Tibial artery (tissue), 4 donors: ENCODE results near the gene HOXA7.
A peak's percentile ranks its signal among the peaks of the same experiment; 100 is the strongest.

Experiments
- DNase-seq, 2 donors: peaks; one replicate each; pipeline ENCODE4 v3.0.0-alpha.2; 2019
- H3K27ac ChIP-seq, 2 donors: fragments of 200-600 bp; sonication (generic) in 1 of 2; 1 replicate in 1 of 2; 2 replicates in 1 of 2; pipeline ENCODE4 v1.5.1; 2018 to 2019; ENCODE audit warnings: mild to moderate bottlenecking in 1 of 2
- H3K27me3 ChIP-seq, 2 donors: fragments of 200-600 bp; sonication (generic) in 1 of 2; one replicate each; pipeline versions ENCODE4 v1.5.1 to v1.6.0; 2016 to 2019
- H3K36me3 ChIP-seq, 3 donors: fragments of 200-600 bp; sonication (generic) in 2 of 3; one replicate each; pipeline ENCODE4 v1.5.1; 2016 to 2019; ENCODE audit warnings: mild to moderate bottlenecking in 2 of 3
- H3K4me1 ChIP-seq, 4 donors: fragments of 200-600 bp; sonication (generic) in 2 of 4; 1 replicate in 3 of 4; 2 replicates in 1 of 4; pipeline ENCODE4 v1.5.1; 2016 to 2019
- H3K4me3 ChIP-seq, 2 donors: fragments of 200-600 bp; sonication (generic) in 1 of 2; 1 replicate in 1 of 2; 2 replicates in 1 of 2; pipeline ENCODE4 v1.5.1; 2018 to 2019; ENCODE audit warnings: mild to moderate bottlenecking in 2 of 2
- H3K9me3 ChIP-seq, 3 donors: fragments of 200-600 bp; sonication (generic) in 1 of 3; one replicate each; pipeline ENCODE4 v1.5.1; 2016 to 2019
- intact Hi-C: fragments of 100-400 bp; cut with DNase I; formaldehyde crosslinking; loops from one replicate; pipeline ENCODE4 v1.15.0; 2023; ENCODE audit warnings: low total_unique reads
- TF ChIP-seq, protein P1 (sequence below), 2 experiments: fragments of 200-600 bp in 1 of 2; fragments of 450-650 bp in 1 of 2; IDR thresholded peaks; one replicate each; pipeline ENCODE4 v1.5.1; 2017 to 2019; ENCODE audit warnings: antibody characterized with exemption in 2 of 2, mild to moderate bottlenecking in 1 of 2, moderate library complexity in 1 of 2

HOXA7 gene

DNA sequence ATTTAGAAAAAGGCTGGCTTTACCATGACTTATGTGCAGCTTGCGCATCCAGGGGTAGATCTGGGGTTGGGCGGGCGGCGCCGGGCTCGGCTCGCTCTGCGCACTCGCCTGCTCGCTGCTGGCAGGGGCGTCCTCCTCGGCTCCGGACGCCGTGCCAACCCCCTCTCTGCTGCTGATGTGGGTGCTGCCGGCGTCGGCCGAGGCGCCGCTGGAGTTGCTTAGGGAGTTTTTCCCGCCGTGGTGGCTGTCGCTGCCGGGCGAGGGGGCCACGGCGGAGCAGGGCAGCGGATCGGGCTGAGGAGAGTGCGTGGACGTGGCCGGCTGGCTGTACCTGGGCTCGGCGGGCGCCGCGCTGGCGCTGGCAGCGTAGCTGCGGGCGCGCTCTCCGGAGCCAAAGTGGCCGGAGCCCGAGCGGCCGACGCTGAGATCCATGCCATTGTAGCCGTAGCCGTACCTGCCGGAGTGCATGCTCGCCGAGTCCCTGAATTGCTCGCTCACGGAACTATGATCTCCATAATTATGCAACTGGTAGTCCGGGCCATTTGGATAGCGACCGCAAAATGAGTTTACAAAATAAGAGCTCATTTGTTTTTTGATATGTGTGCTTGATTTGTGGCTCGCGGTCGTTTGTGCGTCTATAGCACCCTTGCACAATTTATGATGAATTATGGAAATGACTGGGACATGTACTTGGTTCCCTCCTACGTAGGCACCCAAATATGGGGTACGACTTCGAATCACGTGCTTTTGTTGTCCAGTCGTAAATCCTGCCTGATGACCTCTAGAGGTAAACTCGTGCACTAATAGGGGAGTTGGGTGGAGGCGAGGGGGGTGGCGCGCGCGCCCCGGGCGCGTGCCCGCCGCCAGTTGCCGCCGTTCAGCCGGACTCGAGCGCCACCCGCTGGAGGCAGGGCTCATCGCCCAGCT is 13.2 kb downstream of the HOXA7 start, which contains the start of gene HOXA5:
HOXA5 (minus strand) TSS at position 659 of the 927 bp plus-strand sequence; CDS start at position 585, 74 bp downstream.
- H3K9me3 ChIP-seq: no peaks in the 10 kb centered on the region
- peak within 1 kb of the TSS; percentile 39 to 49 for H3K4me3 ChIP-seq
- peak; percentile 63 to 73 for DNase-seq
- intact Hi-C loops: loop anchor here (5.0 kb wide), 1 partner anchor 46 kb away; the partner anchor contains the start of gene HOXA1
- peaks cover 50 to 55% (median 52%) of the 10 kb centered on the region in 3 donors for H3K36me3 ChIP-seq
- TF ChIP-seq, protein P1, sequence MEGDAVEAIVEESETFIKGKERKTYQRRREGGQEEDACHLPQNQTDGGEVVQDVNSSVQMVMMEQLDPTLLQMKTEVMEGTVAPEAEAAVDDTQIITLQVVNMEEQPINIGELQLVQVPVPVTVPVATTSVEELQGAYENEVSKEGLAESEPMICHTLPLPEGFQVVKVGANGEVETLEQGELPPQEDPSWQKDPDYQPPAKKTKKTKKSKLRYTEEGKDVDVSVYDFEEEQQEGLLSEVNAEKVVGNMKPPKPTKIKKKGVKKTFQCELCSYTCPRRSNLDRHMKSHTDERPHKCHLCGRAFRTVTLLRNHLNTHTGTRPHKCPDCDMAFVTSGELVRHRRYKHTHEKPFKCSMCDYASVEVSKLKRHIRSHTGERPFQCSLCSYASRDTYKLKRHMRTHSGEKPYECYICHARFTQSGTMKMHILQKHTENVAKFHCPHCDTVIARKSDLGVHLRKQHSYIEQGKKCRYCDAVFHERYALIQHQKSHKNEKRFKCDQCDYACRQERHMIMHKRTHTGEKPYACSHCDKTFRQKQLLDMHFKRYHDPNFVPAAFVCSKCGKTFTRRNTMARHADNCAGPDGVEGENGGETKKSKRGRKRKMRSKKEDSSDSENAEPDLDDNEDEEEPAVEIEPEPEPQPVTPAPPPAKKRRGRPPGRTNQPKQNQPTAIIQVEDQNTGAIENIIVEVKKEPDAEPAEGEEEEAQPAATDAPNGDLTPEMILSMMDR (IDR thresholded peaks at IDR 0.05): peak; percentile 39 to 40
- H3K27me3 ChIP-seq: no peaks in the 10 kb centered on the region
- H3K27ac ChIP-seq: peak within 1 kb of the TSS; percentile 52 to 58
- peaks cover 0 to 19% (median 12%) of the 10 kb centered on the region in 4 donors for H3K4me1 ChIP-seq

DNA sequence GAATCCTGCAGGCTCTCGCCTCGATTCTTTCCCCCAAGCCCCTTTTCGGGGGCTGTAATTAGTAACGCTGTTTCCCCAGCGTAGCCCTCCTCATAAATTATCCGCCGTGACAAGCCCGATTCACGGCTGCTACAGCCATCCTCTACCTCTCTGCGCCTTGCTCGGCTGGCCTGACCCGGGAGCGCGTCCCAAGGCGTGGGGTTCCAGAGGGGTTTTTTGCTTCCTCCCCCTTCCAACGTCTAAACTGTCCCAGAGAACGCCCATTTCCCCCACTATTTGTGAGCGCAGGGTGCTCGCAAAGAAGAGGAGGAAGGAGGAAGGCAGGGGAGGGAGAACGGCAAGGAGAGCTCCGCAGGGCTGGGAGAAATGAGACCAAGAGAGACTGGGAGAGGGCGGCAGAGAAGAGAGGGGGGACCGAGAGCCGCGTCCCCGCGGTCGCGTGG is 13.9 kb downstream of the HOXA7 start:
- DNase-seq: peak in 1 of 2 donors; percentile 59
- Histone ChIP-seq H3K27ac (peak overlapping the region; percentile 52 to 58), H3K36me3 (peaks cover 50 to 55% (median 52%) of the 10 kb centered on the region in 3 donors), H3K9me3 (no peaks in the 10 kb centered on the region), H3K27me3 (no peaks in the 10 kb centered on the region), H3K4me3 (peak overlapping the region; percentile 39 to 49), H3K4me1 (peaks cover 0 to 15% (median 9%) of the 10 kb centered on the region in 4 donors)
- intact Hi-C loops: loop anchor here (5.0 kb wide), 1 partner anchor 45 kb away; the partner anchor contains the start of gene HOXA1
- TF ChIP-seq, protein P1 (IDR thresholded peaks at IDR 0.05): no peak

DNA sequence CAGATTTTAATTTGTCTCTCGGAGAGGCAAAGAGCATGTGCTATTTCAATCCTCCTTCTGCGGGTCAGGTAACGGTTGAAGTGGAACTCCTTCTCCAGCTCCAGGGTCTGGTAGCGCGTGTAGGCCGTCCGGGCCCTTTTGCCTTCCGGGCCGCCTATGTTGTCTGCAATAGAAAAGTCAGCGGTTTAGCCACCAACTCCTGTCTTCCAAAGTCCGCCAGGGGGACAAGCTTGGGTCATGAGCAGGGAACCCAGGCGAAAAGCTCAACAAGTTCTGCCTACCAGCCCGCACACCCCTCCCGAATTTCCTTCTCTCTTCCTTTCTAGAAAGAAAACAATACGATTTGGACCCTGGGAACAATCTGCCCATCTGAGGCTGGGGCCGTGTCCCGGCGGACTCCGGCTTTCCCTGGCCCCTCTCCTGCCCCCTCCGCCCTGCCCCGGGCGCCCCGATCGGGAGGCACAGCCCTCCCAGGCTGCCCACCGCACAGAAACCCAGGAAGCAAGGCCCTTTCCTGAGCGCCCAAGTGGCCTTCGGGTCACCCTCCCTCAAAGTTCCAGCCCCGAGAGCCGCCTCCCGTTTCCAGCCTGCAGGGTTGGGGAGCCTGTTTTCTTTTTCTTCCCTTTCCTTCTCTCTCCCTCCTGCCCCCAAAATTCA is 14.4 kb downstream of the HOXA7 start:
- Histone ChIP-seq H3K4me3 (peak overlapping the region; percentile 39 to 49), H3K27ac (peak overlapping the region; percentile 52 to 58), H3K4me1 (peaks cover 0 to 14% (median 7%) of the 10 kb centered on the region in 4 donors), H3K9me3 (no peaks in the 10 kb centered on the region), H3K36me3 (peaks cover 50 to 55% (median 52%) of the 10 kb centered on the region in 3 donors), H3K27me3 (no peaks in the 10 kb centered on the region)
- TF ChIP-seq, protein P1 (IDR thresholded peaks at IDR 0.05): no peak
- DNase-seq: peak in 1 of 2 donors; percentile 60
- intact Hi-C loops: loop anchor here (5.0 kb wide), 1 partner anchor 45 kb away; the partner anchor contains the start of gene HOXA1

DNA sequence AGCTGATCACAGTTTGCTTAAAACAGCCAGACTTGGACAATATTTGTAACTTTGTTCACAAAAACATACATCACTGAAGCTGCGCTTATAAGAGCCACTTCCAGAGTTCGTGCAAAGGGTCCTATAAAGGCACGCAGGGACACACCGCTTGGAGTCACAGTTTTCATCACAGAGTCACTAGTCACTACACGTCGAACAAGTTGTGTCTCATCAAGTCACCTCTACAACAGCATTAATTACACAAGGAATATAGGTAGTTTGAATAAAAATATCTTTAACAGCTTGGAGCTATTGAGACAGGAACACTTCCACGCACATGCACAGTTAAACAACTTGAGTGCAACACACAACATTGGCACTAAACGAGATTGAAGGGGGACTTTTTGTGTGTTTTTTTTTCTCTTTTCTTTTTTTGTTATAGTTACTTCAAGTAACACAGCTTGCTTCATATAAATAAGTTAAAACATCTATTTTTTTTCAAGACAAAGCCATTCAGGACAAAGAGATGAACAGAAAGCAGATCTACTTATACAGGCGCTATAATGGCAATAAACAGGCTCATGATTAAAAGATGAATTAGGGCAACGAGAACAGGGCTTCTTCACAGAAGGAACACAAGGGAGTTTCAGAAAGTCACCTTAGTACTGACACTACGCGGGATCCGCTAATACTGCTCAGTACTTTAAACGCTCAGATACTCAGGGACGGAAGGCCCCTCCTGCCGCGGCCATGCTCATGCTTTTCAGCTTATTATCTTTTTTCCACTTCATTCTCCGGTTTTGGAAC is 15.1 kb downstream of the HOXA7 start:
- H3K4me3 ChIP-seq: peak overlapping the region in 1 of 2 donors; percentile 49
- DNase-seq: no peak

More for the DNA sequence above, 15.1 kb downstream of the HOXA7 start:
- intact Hi-C loops: loop anchor here (5.0 kb wide), 1 partner anchor 44 kb away; the partner anchor contains the start of gene HOXA1
- H3K27ac ChIP-seq: no peak overlapping the region
- no peaks in the 10 kb centered on the region for H3K27me3 ChIP-seq
- no peaks in the 10 kb centered on the region for H3K9me3 ChIP-seq
- H3K4me1 ChIP-seq: peaks cover 0 to 19% (median 9%) of the 10 kb centered on the region in 4 donors
- TF ChIP-seq, protein P1 (IDR thresholded peaks at IDR 0.05): no peak
- H3K36me3 ChIP-seq: peaks cover 50 to 52% (median 51%) of the 10 kb centered on the region in 3 donors
